GM18508 (cell line): ENCODE measurements around the gene HYOU1.
"Not testable (repeated sequence)": the region's sequence is repeated elsewhere in the genome, so short reads cannot be mapped to it uniquely, and the experiment has no call there.

ENCODE experiments used
- ATAC-seq: cut with Tn5 transposase; IDR thresholded peaks from one replicate; pipeline ENCODE4 v1.9.1; 2021; ENCODE audit warnings: moderate number of reproducible peaks; ENCODE audit not compliant: insufficient read depth, unreplicated experiment

The HYOU1 gene

GRCh38 chr11:119024430-119025098, 32.4 kb downstream of the HYOU1 start:
- no peak for ATAC-seq

DNA sequence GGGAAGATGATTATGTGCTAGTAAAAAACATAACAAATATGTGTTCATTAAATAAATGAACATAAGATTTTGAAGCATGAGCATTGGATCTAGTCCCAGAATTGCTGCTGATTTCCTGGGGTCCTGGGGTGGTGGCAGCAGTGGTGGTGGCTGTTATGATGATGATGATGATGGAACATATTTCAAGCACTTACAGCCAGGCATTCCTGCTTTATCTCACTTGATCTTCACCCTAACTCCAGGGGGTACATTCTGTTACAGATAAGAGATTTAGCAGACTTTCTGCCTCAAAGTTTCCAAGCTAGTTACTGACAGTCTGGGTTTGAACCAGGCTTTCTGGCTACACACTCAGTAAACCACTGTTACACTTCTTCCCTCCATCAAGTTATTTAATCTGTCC, 33.3 kb downstream of the HYOU1 start:
- ATAC-seq, result no peak

DNA sequence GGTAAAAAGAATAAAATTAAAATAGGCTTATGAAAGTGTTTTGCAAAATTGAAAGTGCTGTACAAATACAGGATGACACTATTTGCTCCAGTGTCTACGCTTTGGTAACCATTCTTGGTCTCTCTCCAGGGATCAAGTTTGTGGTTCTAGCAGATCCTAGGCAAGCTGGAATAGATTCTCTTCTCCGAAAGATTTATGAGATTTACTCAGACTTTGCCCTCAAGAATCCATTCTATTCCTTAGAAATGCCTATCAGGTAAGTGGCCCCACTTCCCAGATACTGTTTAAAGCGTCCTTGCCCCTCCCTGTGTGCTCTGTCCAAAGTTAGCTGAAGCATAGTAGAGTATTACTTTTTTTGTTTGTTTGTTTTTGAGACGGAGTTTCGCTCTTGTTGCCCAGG, 35.4 kb downstream of the HYOU1 start:
- ATAC-seq, result no peak

DNA sequence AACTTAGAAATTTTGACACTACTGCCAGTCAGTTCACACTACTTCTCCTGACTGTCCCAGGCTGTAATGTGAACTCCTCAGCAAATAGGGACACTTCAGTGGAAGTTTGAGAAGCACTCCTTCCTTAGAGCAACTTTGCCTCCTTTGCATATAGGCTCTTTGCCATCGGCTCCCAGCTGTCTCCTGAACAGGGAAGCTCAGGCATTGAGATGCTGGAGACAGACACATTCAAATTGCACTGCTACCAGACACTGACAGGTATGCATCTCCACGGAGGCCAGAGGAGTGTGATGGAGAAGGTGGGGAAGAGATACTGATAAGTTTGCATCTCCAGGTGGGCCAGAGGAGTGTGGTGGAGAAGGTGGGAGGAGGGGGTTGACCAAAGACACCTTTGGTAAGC, 37.0 kb downstream of the HYOU1 start:
- ATAC-seq, result no peak

GRCh38 chr11:119018074-119018938, 38.7 kb downstream of the HYOU1 start, which contains the start of the genes RPS25 and TRAPPC4:
RPS25 (minus strand) TSS chr11:119018343; CDS start chr11:119018284, 59 bp downstream.
TRAPPC4 (plus strand) TSS chr11:119018766; CDS start chr11:119018796, 30 bp downstream.
- peak; percentile 59 for ATAC-seq

- not testable (repeated sequence) for ATAC-seq
Measured at GRCh38 chr11:119017377-119017776, 39.6 kb downstream of the HYOU1 start.

GRCh38 chr11:119016216-119017009, 40.6 kb downstream of the HYOU1 start:
- no peak for ATAC-seq

DNA sequence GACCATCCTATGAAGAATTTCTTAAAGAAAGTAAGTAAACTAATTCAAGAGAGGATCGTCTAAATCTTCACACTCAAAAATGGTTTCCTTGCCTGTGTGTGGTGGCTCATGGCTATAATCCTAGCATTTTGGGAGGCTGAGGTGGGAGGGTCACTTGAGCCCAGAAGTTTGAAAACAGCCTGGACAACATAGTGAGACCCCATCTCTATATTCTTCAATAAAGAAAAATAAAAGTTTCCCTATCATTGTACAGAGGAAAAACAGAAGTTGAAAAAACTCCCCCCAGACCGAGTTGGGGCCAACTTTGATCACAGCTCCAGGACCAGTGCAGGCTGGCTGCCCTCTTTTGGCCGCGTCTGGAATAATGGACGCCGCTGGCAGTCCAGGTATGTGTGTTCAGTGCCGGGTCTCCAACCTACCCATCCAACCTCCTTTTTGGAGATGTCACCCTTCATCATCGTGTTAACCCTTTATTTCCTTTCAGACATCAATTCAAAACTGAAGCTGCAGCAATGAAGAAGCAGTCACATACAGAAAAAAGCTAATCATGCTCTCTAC, 41.9 kb downstream of the HYOU1 start:
- ATAC-seq, result no peak

GRCh38 chr11:119014209-119014924, 42.6 kb downstream of the HYOU1 start:
- ATAC-seq, result no peak

DNA sequence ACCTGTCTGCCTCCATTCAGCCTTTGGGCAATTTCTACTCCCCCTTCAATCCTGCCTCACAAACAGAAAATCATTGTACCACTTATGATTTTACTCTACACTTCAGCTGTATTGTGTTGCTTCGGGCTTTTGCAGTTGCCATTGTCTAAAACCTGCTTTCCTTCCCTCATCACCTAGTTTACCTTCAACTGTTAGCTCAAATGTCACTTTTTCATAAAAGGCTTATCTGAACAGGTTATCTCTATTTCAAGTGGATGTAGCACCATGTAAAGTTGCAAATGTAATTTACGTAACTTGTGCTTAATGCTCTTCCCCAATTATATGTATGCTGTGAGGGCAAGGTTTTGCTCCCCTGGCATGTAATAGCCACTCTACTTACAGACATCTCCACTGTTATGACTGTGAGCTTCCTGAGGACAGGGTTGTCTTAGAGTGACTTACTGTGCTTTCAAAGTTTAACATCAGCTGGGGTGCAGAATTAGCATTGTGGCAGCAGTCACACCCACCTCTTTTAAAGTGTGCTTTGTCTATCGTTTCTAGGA, 44.3 kb downstream of the HYOU1 start:
- no peak for ATAC-seq

GRCh38 chr11:119011476-119012053, 45.4 kb downstream of the HYOU1 start:
- ATAC-seq, result no peak

DNA sequence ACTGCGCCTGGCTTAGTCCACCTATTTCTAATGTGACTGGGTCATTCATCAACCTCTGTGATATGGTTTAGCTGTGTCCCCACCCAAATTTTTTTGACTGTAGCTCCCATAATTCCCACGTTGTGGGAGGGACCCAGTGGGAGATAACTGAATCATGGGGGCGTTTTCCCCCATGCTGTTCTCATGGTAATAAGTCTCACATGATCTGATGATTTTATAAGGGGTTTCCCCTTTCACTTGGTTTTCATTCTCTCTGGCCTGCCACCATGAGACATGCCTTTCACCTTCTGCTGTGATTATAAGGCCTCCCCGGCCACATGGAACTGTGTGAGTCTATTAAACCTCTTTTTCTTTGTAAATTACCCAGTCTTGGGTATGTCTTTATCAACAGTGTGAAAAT, 50.3 kb downstream of the HYOU1 start:
- no peak for ATAC-seq

DNA sequence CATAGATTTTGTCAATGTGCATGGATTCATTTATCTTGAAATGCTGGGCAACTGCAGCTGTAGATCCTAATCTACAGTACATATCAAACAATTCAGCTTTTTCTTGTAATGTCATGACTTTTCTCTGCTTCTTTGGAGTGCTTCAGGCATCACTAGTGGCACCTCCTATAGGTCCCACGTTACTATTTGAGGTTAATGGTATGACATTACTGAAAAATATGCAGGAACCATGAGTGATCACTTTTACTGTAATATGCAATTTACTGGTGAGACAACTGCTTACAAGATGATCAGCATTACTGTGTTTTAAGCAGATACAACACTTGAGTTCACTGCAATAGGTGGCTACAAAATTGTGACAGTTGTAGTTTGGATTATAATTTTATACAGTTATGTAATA, 56.1 kb downstream of the HYOU1 start:
- no peak for ATAC-seq

GRCh38 chr11:118998822-118999221, 58.2 kb downstream of the HYOU1 start:
- no peak for ATAC-seq

GRCh38 chr11:118998388-118998717, 58.7 kb downstream of the HYOU1 start:
- no peak for ATAC-seq

DNA sequence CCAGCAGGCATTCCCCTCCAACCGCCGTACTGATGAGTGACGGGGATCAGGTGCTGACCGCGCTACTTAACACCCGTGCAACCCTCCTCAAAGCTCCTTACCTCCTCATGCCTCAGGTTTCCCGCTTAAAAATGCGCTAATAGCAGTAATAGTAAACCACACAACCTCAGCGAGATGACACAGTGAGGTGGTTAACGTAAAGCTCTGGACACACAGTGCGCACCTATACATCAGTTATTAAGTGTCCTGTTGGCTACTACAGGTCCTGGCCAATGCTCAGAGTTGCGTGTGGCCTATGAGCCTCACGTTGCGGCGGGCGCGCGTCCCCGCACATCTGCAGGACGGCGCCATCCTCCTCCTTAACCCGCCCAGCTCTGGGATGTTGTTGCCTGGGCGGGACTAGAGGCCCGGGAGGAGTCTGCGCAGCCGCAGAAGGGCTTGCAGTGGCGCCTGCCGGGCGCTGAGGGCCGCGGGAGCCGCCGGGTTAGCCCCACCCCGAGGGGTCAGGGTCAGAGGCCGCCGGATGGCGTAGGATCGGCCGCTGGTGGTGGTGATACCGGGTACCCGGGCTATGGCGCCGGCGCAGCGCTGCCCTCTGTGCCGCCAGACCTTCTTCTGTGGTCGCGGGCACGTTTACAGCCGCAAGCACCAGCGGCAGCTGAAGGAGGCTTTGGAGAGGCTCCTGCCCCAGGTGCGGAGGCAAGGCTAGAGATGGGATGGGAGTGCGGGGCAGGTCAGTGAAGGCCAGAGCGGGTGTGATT, 59.2 kb downstream of the HYOU1 start, which contains the start of gene CENATAC:
CENATAC (plus strand) TSS at position 512 of the 761 bp plus-strand sequence; CDS start at position 572, 60 bp downstream.
- ATAC-seq, result no peak

GRCh38 chr11:118996926-118997626, 59.9 kb downstream of the HYOU1 start:
- no peak for ATAC-seq
